ENCODE results near the gene NEDD4L. TPM values are rescaled to one million over a fixed set of nuclear protein-coding genes. Genes with fewer than 3 reads are reported as not detected.

The NEDD4L gene
- total and polyA plus RNA-seq, 4 donors = 40.2 to 308 (median 148) TPM

DNA sequence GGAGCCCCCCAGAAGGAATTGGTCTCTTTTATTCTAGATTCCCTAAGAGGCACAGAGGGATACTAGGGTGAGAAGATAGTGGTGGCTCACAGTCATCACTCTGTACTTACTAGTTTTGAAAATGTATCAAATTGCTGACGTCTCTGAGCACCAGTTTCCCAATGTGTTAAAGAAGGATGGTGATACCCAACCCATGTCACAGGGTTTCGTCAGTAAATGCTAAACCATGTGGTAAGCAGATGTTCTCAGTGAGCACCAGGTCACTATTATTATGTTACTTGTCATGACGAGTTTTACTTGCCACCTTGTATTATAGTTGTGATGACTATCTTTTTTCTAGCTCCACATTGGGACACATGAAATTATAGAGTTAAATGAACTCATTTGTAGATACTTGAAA lies 54.7 kb downstream of the NEDD4L start:
- ATAC-seq (ENCODE audit: insufficient read depth, low FRiP score) (no peak), DNase-seq (no peak)
- Histone ChIP-seq H3K4me1 (ENCODE audit: control insufficient read depth in 5 of 5, insufficient read depth in 5 of 5, low read length in 5 of 5) (peaks cover 0 to 21% (median 8%) of the 10 kb centered on the region in 5 donors), H3K27me3 (ENCODE audit: control insufficient read depth in 3 of 3, insufficient read depth in 3 of 3, low read length in 2 of 3) (no peaks in the 10 kb centered on the region), H3K27ac (ENCODE audit: low read depth in 1 of 2, low read length in 1 of 2) (no peak overlapping the region), H3K9ac (ENCODE audit: insufficient read depth in 1 of 2, low read length in 2 of 2) (no peak overlapping the region), H3K4me3 (no peak overlapping the region), H3K9me3 (ENCODE audit: control insufficient read depth in 4 of 4, insufficient read depth in 3 of 4, low read length in 3 of 4) (no peaks in the 10 kb centered on the region), H3K36me3 (ENCODE audit: control insufficient read depth in 4 of 4, insufficient read depth in 4 of 4, low read length in 4 of 4) (no peaks in the 10 kb centered on the region)
- TF ChIP-seq, protein P1, sequence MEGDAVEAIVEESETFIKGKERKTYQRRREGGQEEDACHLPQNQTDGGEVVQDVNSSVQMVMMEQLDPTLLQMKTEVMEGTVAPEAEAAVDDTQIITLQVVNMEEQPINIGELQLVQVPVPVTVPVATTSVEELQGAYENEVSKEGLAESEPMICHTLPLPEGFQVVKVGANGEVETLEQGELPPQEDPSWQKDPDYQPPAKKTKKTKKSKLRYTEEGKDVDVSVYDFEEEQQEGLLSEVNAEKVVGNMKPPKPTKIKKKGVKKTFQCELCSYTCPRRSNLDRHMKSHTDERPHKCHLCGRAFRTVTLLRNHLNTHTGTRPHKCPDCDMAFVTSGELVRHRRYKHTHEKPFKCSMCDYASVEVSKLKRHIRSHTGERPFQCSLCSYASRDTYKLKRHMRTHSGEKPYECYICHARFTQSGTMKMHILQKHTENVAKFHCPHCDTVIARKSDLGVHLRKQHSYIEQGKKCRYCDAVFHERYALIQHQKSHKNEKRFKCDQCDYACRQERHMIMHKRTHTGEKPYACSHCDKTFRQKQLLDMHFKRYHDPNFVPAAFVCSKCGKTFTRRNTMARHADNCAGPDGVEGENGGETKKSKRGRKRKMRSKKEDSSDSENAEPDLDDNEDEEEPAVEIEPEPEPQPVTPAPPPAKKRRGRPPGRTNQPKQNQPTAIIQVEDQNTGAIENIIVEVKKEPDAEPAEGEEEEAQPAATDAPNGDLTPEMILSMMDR (IDR thresholded peaks at IDR 0.05; ENCODE audit: control extremely low read depth, extremely low read depth) = no peak
- 91 to 93% methylated on average over 3 of the region's 3 CpGs for WGBS, 2 donors

DNA sequence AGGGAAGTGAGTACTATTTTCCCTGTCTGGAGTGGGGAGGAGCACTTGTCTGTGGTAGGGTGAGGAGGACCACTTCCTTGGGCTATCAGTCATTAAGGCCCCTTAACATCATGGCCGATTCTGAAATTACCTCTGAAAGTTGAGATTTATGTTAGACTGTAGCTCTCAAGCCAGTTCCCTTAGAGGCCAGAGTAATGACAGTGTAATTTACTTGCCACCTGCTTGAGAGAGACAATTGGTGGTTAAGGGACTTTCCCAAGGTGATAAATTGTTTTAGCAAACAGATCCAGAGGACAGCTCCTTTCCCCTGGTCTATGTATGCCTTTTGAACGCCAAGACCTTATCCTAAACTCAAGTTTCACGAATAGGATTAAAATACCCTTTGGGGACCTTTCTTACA lies 56.1 kb downstream of the NEDD4L start:
- DNase-seq (no peak), ATAC-seq (ENCODE audit: insufficient read depth, low FRiP score) (no peak)
- no peak overlapping the region for H3K4me3 ChIP-seq
- no peak overlapping the region for H3K9ac ChIP-seq (ENCODE audit: insufficient read depth in 1 of 2, low read length in 2 of 2)
- H3K4me1 ChIP-seq (ENCODE audit: control insufficient read depth in 5 of 5, insufficient read depth in 5 of 5, low read length in 5 of 5) = peaks cover 5 to 33% (median 9%) of the 10 kb centered on the region in 5 donors
- H3K27ac ChIP-seq (ENCODE audit: low read depth in 1 of 2, low read length in 1 of 2) = no peak overlapping the region
- H3K27me3 ChIP-seq (ENCODE audit: control insufficient read depth in 3 of 3, insufficient read depth in 3 of 3, low read length in 2 of 3) = no peaks in the 10 kb centered on the region
- TF ChIP-seq, protein P1 (IDR thresholded peaks at IDR 0.05; ENCODE audit: control extremely low read depth, extremely low read depth) = no peak
- H3K36me3 ChIP-seq (ENCODE audit: control insufficient read depth in 4 of 4, insufficient read depth in 4 of 4, low read length in 4 of 4) = no peaks in the 10 kb centered on the region
- no peaks in the 10 kb centered on the region for H3K9me3 ChIP-seq (ENCODE audit: control insufficient read depth in 4 of 4, insufficient read depth in 3 of 4, low read length in 3 of 4)
- 63 to 68% methylated on average over 3 of the region's 3 CpGs for WGBS, 2 donors

DNA sequence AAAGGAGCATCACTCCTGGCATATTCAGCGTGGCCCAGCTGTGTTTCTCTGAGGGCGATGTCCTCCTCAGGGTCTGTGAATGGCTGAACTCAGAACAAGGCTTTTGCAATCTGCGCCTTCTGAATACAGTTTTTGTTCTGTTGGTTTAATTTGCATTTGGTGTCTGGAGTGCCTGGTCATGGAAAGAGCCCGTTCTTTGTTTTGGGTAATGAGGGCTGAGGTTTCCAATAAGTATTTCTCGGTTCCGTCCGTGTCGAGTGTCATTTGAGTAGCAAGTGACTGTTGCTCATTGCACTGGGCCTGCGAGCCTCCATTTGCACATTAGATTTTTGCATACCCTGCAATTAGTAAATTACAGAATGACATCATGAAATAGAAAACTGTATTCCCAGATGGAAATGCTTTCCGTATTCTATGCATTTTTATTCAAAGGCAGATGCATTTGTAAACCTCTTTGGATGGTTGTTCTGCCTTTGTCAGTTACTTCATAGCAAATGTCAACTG lies 57.3 kb downstream of the NEDD4L start:
- H3K27ac ChIP-seq (ENCODE audit: low read depth in 1 of 2, low read length in 1 of 2) = no peak overlapping the region
- H3K4me1 ChIP-seq (ENCODE audit: control insufficient read depth in 5 of 5, insufficient read depth in 5 of 5, low read length in 5 of 5) = peaks cover 8 to 45% (median 15%) of the 10 kb centered on the region in 5 donors
- TF ChIP-seq, protein P1 (IDR thresholded peaks at IDR 0.05; ENCODE audit: control extremely low read depth, extremely low read depth) = no peak
- DNase-seq (no peak), ATAC-seq (ENCODE audit: insufficient read depth, low FRiP score) (no peak)
- no peaks in the 10 kb centered on the region for H3K36me3 ChIP-seq (ENCODE audit: control insufficient read depth in 4 of 4, insufficient read depth in 4 of 4, low read length in 4 of 4)
- WGBS, 2 donors = 82 to 93% methylated on average over 10 of the region's 10 CpGs
- H3K27me3 ChIP-seq (ENCODE audit: control insufficient read depth in 3 of 3, insufficient read depth in 3 of 3, low read length in 2 of 3) = no peaks in the 10 kb centered on the region
- H3K9me3 ChIP-seq (ENCODE audit: control insufficient read depth in 4 of 4, insufficient read depth in 3 of 4, low read length in 3 of 4) = no peaks in the 10 kb centered on the region
- H3K9ac ChIP-seq (ENCODE audit: insufficient read depth in 1 of 2, low read length in 2 of 2) = no peak overlapping the region
- no peak overlapping the region for H3K4me3 ChIP-seq

DNA sequence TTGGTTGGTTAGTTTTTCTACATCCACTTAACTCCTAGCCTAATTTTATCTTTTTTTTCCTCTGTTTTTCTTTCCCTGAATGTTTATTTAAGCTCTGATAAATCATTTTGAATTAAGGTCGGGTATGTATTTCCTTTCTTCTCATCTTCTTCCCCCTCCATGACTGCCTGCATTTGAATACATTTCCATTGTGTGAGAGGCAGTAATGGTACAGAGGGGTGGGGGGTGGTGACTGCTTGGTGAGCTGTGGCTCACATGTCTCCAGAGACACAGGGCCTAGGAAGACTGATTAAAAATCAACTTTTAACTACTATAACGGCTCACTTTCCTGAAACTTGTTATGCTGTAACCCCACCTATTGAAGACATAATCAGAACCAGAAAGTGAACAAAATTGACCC lies 58.0 kb downstream of the NEDD4L start:
- no peaks in the 10 kb centered on the region for H3K27me3 ChIP-seq (ENCODE audit: control insufficient read depth in 3 of 3, insufficient read depth in 3 of 3, low read length in 2 of 3)
- no peak overlapping the region for H3K27ac ChIP-seq (ENCODE audit: low read depth in 1 of 2, low read length in 1 of 2)
- DNase-seq (no peak), ATAC-seq (ENCODE audit: insufficient read depth, low FRiP score) (no peak)
- WGBS, 2 donors = 51 to 57% methylated on average over 2 of the region's 2 CpGs
- no peaks in the 10 kb centered on the region for H3K36me3 ChIP-seq (ENCODE audit: control insufficient read depth in 4 of 4, insufficient read depth in 4 of 4, low read length in 4 of 4)
- H3K9ac ChIP-seq (ENCODE audit: insufficient read depth in 1 of 2, low read length in 2 of 2) = no peak overlapping the region
- no peaks in the 10 kb centered on the region for H3K9me3 ChIP-seq (ENCODE audit: control insufficient read depth in 4 of 4, insufficient read depth in 3 of 4, low read length in 3 of 4)
- no peak overlapping the region for H3K4me3 ChIP-seq
- H3K4me1 ChIP-seq (ENCODE audit: control insufficient read depth in 5 of 5, insufficient read depth in 5 of 5, low read length in 5 of 5) = peaks cover 4 to 44% (median 15%) of the 10 kb centered on the region in 5 donors
- TF ChIP-seq, protein P1 (IDR thresholded peaks at IDR 0.05; ENCODE audit: control extremely low read depth, extremely low read depth) = no peak

Measured in lung (tissue), 12 donors.